GM19372 (cell line): ENCODE measurements around the gene KLHDC7A.

Source experiments
- ATAC-seq: cut with Tn5 transposase; IDR thresholded peaks from one replicate; pipeline ENCODE4 v1.9.1; 2021; ENCODE audit warnings: mild to moderate bottlenecking, low read depth, moderate library complexity; ENCODE audit not compliant: unreplicated experiment

KLHDC7A gene

DNA sequence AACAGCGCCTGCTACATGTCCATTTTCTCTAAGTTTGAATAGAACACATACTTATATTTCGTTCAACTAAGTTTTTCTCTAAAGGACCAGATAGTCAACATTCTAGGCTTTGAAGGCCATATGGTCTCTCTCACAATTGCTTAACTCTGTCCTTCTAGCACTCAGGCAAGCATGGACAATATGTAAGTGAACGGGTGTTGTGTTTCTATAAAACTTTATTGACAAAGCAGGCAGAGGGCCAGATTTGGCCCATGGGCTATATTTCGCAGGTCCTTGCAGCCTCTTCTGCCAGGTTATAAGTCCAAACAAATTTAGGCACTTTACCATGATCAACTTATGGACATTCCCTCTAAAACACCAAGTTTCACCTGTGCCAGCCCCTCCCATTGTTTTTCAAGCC is 21.1 kb downstream of the KLHDC7A start:
- no peak for ATAC-seq

DNA sequence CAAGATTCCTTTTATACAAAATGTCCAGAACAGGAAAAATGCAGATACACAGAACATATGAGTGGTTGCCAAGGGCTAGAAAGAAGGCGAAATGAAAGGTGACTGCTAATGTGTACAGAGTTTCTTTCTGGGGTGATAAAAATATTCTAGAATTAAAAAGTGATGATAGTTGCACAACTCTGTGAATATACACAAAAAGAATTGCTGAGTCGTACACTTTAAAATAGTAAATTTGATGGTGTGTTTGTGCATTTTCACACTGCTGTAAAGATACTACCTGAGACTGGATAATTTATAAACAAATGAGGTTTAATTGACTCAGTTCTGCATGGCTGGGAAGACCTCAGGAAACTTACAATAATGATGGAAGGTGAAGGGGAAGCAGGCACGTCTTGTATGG is 23.9 kb downstream of the KLHDC7A start:
- no peak for ATAC-seq

DNA sequence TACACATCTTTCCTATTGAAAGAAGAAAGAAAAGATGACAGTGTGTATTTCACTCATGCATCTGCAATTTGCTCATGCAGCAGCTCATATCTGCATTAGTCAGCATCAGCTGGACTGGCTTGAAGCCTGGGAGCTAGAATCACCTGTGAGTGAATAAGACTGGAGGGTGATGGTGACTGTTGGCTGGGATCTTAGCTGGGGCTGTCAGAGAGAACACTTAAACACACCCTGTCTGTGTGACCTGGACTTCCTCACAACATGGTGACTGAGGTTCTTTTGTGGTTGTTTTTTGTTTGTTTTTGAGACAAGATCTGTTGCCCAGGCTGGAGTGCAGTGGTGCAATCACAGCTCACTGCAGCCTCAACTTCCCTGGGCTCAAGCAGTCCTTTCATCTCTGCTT is 24.9 kb downstream of the KLHDC7A start:
- no peak for ATAC-seq

DNA sequence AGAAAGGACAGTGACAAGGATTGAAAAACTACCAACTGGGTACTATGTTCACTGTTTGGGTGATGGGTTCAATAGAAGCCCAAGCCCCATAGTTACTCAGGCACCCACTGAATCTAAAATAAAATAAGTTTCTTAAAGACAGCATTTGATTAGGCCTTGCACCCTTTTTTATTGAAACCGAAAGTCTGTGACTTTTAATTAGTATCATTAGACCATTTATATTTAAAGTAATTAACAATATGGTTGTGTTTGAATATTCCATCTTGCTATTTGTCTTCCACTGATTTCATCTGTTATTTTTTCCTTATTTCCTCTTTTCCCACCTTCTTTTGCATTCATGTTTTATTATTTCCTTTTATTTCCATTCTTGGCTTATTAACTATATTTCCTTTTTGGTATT is 27.4 kb downstream of the KLHDC7A start:
- ATAC-seq, result no peak

DNA sequence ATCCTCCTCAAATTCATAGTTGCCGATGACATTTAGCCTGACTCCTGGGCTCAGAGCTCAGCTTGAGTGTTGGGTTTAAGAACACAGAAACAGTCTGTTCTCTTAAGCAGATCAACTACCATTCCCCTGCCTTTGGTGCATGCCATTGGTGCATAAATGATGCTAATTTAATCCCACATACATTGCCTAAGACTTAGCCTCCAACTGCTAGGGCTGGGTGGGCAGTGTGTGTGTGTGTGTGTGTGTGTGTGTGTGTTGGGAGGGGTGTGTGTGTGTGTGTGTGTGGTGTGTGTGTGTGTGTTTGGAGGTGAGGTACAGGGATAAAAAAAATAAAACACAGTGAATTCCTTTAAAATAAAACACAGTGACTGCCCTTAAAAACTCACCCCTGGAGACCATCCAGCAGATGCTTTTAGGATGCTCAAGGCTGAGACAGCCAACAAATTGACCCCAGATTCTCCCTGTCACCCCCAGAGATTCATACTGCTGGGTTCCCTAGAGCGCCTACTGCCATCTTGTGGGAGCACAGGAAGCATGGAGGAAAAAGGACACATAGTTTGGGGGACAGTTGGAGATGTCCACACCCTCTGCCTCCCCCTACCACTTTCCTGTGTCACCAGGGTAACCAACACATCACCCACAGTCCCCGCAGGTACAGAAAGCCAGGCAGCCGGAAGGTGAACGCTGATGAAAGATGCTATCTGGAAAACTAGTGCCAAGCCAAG is 30.6 kb downstream of the KLHDC7A start:
- no peak for ATAC-seq

DNA sequence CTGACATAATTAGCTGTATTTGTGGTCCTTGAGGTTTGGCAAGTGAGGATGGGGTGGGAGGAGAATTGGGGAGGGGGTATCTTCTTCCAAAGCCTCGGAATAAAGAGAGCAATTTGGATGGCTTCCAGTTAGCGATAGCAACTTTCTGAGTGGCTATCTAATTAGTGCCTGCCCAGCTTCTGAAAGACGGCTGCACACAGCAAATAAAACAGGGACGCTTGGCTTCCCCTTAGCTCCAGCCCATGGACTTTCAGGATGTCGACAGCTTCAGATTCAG is 31.1 kb downstream of the KLHDC7A start:
- ATAC-seq, result no peak

DNA sequence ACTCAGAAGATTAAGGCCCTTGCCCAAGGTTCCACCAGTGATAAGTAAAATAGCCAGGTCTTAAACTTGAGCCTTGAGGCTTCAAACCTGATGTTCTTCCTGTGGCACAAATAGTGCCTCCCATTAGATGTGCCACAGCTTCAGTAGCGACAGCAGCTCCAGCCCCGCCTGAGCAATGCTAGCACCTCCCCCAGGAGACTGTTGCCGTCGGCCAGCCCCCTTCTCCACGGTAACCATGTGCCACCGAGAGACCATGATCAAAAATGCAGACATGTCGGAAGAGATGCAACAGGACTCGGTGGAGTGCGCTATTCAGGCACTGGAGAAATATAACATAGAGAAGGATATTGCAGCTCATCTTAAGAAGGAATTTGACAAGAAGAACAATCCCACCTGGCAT is 32.2 kb downstream of the KLHDC7A start:
- ATAC-seq, result no peak

DNA sequence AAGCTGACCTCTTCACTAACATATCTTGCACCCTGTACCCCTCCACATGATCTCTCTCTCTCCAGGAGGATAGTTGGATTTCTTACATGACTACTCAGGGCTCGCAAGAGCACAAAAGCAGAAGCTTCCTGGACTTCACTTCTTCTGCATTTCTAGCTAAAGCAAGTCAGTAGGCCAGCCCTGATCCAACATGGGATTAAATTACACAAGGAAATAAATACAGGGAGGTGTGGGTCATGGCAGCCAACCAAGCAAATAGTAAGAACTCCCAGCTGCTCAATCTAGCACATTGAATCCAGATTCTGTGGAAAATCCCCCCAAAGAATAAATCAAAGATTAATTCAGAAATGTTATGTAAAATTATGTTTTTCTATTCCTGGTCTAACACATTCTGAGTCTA is 33.3 kb downstream of the KLHDC7A start:
- ATAC-seq, result no peak

DNA sequence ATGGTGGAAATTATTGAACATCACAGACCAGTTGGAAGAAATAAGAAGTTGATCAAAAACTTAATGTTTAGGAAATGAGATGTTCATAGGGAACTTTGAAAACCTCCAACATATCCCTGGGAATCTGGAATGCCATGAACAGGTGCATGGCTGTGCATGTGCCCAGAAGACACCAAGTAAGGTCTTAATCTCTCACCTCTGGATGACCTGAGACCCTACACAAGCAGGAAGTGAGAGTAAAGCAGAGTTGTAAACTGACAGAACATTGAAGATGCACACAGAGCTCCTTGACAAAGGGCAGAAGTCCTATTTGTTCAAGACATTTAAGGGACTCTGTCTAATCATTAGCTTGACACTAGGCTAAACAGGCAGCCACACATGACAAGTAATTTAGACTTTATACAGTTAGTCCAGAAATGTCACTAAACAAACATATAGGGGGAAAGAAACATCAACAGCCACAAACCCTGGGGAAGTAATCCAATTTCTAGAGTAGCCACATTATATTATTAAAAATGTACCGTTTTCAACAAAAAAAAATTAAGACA is 34.5 kb downstream of the KLHDC7A start:
- no peak for ATAC-seq

DNA sequence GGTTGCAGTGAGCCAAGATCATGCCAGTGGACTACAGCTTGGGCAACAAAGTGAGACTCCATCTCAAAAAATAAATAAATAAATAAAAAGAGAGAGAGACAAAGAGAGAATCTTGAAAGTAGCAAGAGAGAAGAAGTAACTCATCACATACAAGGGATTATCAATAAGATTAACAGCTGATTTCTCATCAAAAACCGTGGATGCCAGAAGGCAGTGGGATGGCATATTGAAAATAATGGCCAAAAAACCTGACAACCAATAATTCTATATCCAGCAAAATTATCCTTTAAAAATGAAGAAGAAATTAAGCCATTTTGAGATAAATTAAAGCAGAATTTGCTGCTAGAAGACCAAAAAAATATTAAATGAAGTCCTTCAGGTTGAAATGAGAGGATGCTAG is 35.7 kb downstream of the KLHDC7A start:
- ATAC-seq, result no peak

DNA sequence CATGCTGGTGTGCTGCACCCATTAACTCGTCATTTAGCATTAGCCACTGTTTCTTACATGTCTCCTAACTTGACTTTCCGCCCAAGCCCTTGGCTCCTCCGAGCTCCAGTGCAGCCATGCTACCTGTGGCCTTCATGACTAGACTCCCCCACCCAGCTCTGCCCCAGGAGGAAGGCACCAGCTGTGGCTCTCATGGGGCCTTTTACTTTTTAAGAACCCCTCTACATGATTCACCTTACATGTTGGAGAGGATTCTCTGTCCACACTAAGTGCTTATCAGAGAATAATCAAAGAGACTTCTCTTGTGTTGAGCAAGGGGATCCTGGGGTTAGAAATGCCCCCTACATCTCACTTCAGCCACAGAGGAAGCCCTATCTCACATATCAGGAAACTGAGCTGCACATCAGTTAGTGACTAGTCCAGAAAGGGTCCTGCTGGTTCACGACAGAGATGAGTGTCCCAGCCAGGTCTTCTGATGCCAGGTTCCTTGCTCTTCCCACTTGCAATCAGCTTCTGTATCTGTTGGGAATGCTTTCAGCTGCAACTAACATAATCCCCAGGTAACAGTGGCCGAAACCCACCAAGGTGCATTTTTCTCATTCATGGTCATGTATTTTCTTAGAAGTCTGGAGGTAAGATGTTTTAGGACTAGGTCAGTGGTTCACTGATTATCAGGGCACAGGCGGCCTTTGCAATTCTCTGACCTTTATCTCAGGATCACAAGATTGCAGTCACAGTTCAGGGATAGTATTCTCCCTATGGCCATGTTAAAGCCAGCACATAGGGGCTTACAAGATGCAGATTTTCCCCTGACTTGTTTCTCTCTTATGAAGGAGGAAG is 45.9 kb downstream of the KLHDC7A start:
- ATAC-seq, result no peak

DNA sequence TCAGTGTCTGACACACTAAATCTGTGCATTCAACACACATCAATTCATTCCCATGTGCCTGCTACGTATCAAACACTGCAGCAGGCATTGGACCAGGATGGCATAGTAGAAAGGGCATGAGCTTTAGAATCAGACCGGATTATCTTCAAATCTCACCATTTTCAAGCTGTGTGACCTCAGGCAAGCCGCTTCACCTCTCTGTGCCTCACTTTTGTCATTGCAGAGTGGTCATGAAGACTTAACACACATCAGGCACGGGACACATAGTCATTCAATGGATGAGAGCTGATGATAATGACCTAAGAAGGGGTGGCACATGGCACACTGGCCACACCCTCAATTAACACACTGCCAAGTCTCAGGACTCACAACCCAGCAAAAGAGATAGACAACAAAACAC is 46.8 kb downstream of the KLHDC7A start:
- ATAC-seq, result no peak

DNA sequence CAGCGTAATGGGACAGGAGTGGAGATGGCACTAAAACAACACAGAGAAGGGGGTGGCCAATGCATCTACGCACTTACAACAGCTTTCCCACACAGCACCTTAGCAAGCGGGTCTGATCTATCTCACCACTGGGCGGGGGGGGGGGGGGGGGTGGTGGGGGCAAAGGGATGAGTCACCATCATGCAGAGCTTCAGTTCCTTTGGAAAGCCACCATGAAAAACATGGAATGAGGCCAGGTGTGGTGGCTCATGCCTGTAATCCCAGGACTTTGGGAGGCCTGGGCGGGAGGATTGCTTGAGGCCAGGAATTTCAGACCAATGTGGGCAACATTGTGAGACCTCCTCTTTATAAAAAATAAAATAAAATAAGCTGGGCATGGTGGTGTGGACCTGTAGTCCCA is 47.2 kb downstream of the KLHDC7A start:
- ATAC-seq, result no peak

DNA sequence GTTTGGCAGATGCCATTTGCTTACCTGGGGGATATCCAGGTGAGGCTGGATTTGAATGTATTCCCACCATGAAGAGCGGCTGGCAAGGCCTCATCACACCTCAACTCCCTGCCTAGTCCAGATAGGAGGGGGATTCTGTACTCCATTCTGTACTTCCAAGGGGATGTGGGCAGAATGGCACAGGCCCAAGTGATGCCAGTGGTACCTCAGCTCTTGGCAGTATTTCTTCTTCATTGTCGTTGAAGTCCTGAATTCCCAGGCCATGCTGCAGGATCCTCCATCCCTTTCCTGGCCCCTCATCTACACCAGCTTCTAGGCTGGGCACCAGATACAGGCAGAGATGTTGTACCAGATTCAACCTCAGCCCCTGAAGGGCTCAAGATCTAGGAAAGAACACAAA is 47.9 kb downstream of the KLHDC7A start:
- no peak for ATAC-seq

DNA sequence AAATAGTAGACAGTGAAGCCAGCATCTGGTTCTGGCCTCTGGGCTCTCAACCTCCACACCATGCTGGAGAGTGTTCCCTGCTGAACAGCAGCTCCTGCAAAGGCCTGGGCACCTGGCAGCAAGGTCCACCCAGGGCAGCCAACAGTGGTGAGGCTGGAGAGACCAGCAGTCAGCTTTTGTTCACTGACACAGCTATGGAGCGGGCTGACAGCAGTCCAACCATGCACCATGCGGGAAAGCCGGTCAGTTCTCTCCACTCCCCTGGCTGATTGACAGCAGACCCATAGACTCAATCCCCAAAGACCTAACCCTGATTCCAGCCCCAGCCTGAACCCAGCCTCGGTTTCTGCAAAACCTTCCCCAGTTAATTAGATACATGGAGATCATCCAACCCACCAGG is 49.0 kb downstream of the KLHDC7A start:
- ATAC-seq, result no peak

DNA sequence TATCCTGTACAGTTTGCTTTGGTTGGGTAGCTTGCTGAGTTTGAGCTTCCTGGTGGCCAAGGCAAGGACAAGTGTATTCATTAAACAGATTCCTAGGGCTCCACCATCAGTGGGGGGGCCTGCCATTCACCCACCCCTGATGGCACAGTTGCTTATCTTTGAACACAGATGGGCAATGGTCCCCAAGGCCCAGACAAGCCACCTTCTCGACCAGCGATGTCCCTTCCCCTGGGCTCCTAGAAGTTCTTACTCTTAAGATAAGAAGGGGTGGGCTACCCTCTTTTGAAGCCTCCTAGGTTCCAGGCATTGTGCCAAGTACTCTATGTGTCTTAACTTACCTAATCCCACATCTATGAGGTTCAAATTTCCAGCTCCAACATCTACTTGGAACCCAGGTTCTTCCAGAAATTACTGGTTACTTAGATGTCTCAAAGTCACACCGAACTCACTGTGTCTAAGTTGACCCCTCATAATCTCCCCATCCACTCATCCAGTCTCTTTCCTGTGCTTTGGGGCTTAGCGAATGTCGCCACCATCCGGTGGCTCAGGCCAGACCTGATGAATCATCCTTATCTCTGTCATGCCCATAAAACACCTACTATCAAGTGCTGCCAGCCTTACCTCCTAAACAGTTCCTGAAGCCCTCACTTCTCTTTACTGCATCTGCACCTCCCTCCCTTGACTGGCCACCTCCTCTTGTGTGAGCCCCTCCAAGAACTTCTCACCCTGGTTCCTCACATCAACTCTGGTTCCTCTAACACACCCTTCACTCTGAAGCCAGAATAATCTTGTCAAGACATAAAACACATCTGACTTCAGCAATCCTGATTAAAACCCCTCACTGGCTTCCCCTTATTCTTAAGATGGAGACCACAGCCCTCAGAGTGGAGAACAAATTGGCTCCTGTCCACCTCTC is 50.1 kb downstream of the KLHDC7A start:
- ATAC-seq, result no peak

DNA sequence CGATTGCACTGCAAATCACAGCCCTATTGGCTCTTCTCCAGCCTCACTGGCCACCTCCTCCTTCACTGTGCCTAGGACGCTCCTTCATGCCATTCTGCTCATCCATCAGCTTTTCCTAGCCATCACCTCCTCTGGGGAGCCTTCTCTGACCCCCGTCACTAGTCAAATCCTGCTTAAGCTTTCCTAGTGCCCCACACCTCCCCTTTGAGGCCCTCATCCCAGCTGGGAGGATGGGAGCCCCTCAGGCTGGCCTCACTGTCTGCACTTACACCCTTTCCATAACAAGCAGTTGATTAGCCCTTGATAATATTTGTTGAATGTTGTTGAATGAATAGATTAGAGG is 50.7 kb downstream of the KLHDC7A start:
- ATAC-seq, result no peak

DNA sequence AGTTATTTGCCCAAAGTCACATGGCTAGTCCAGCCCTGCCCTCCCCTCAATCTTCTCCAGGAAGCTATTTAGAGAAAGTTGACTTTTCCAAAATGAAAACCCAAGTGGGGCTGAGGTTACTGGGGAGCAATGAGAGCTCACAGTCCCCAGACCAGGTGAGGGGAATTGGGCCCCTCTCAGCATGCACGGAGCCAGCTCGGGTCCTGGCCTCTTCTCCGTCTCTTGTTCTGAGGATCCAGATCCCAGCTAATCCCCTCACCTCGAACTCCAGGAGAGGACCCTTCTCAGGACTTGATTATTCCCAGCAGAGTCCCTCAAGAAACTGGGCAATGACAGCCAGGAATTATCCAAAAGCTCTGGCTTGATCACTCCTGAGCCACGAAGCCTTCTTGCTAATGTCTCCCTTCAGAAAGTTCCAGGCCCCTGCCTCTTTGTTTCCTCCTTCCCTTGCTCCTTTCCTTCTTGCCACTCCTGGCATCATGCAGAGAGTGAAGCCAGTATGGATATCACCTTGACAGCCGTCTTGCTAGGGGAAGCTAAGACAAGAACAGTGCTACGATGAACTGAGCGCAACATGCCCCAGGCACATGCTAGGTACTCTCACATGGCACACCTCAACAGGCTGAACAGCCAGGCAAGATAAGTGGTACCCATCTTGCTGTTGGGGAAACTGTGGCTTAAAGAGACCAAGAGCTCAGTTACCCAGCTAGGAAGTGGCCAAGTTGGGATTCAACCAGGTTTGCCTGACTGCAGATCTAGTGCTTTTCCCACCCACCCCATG is 51.9 kb downstream of the KLHDC7A start:
- no peak for ATAC-seq

DNA sequence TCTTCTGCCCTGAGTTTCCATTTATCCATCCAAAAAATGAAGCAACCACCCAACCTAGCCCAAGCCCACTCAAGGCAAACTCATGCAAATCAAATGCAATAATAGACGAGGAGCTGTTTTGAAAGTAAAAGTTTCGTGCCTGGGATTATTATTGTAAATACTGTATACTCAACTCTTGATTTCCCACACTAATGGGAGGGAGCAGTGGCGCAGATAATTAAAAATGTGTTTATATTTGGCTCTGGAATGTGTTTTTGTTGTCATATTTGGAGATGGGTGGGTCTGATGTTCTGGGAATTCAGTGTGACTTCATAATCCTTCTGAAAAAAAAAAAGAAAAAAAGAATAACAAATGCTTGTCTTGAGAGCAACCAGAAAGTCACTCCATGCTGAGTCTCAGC is 52.5 kb downstream of the KLHDC7A start:
- no peak for ATAC-seq

DNA sequence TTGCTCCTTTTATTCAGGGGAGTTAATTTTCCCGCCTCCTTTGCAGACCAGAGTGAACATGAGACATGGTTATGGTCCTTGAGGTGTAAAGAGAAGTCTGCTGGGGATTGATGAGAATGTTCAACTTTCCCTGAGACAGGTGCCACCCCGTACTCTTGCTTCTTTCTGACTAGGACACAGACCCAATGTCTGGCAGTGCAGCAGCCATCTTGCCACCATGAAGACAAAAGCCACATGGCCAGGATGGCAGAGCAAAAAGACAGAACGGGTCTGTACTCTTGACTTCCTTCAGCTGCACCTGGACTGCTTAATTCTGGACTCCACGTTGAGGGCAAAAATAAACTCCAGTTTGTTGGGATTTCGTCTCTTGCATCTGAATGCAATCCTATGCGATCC is 54.1 kb downstream of the KLHDC7A start:
- ATAC-seq, result no peak
